H1 (cell line): ENCODE data around the gene CTF1. TPM values are rescaled to one million over a fixed set of nuclear protein-coding genes. Genes with fewer than 3 reads are reported as not detected.
A peak's percentile ranks its signal among the peaks of the same experiment; 100 is the strongest.

ENCODE experiments used
- CTCF ChIA-PET: fragments of 300-600 bp; sonication (Branson Sonifier 250); formaldehyde crosslinking; loops from one replicate; lab custom pipeline; 2021; ENCODE audit not compliant: partially characterized antibody; lab: Charles Lee
- POLR2A ChIA-PET: fragments of 300-600 bp; sonication (Branson Sonifier 250); formaldehyde crosslinking; loops from one replicate; lab custom pipeline; 2021; ENCODE audit warnings: inconsistent platforms; ENCODE audit not compliant: partially characterized antibody; lab: Charles Lee
- DNase-seq, 2 experiments: peaks; one replicate each; pipeline versions ENCODE4 v3.0.0 to v3.0.0-alpha.2; 2010 to 2022; ENCODE audit warnings: low spot score in 2 of 2, low read depth in 1 of 2, mixed read lengths in 1 of 2
- FAIRE-seq: peaks from 2 replicates; lab custom pipeline; 2011; peaks lifted over from hg19 to GRCh38; lab: Jason Lieb, UNC
- H2AFZ ChIP-seq: 2 replicates; pipeline ENCODE4 v1.8.1; 2012; ENCODE audit warnings: low read length, inconsistent platforms
- H2AK5ac ChIP-seq: 2 replicates; pipeline ENCODE4 v1.6.1; 2013; ENCODE audit warnings: low read depth, low read length
- H2BK120ac ChIP-seq: replicated peaks from 2 replicates; pipeline ENCODE3; 2013; ENCODE audit warnings: low read depth, low read length, inconsistent platforms
- H2BK12ac ChIP-seq: 2 replicates; pipeline ENCODE4 v1.6.1; 2013; ENCODE audit warnings: low read depth, low read length
- H2BK15ac ChIP-seq: 2 replicates; pipeline ENCODE4 v1.6.1; 2013; ENCODE audit warnings: low read length
- H2BK20ac ChIP-seq: 2 replicates; pipeline ENCODE4 v1.6.1; 2013; ENCODE audit warnings: low read length
- H2BK5ac ChIP-seq: 2 replicates; pipeline ENCODE4 v1.6.1; 2013; ENCODE audit warnings: low read depth, low read length
- H3K14ac ChIP-seq: 2 replicates; pipeline ENCODE4 v1.6.1; 2013; ENCODE audit warnings: inconsistent platforms; ENCODE audit not compliant: insufficient read length
- H3K18ac ChIP-seq: 2 replicates; pipeline ENCODE4 v1.6.1; 2013; ENCODE audit warnings: low read length; ENCODE audit errors: extremely low read depth
- H3K23ac ChIP-seq: 2 replicates; pipeline ENCODE4 v1.6.1; 2013; ENCODE audit warnings: inconsistent platforms; ENCODE audit not compliant: insufficient read length
- H3K23me2 ChIP-seq: 2 replicates; pipeline ENCODE4 v1.6.1; 2013; ENCODE audit warnings: low read depth, low read length
- H3K27ac ChIP-seq: 2 replicates; pipeline ENCODE4 v1.6.1; 2011; ENCODE audit warnings: low read depth, low read length, inconsistent platforms
- H3K27me3 ChIP-seq, 4 experiments: replicated peaks in 1 of 4; 1 replicate in 1 of 4; 2 replicates in 3 of 4; pipeline versions ENCODE4 v1.6.1 to v1.8.1; 2011 to 2013; ENCODE audit warnings: low read length in 3 of 4, mild to moderate bottlenecking in 3 of 4, inconsistent platforms in 2 of 4, mixed read lengths in 2 of 4, moderate library complexity in 1 of 4; ENCODE audit not compliant: control insufficient read depth in 3 of 4, insufficient read depth in 3 of 4; ENCODE audit errors: extremely low read depth in 1 of 4
- H3K36me3 ChIP-seq, 4 experiments: 2 replicates each; pipeline versions ENCODE4 v1.6.1 to v1.8.1; 2011 to 2013; ENCODE audit warnings: mild to moderate bottlenecking in 4 of 4, low read length in 3 of 4, moderate library complexity in 2 of 4, control low read depth in 1 of 4, inconsistent platforms in 1 of 4; ENCODE audit not compliant: insufficient read depth in 4 of 4, control insufficient read depth in 2 of 4
- H3K4ac ChIP-seq: replicated peaks from 2 replicates; pipeline ENCODE3; 2013; ENCODE audit warnings: low read length, low read depth, mixed read lengths, inconsistent platforms; ENCODE audit not compliant: insufficient read length
- H3K4me1 ChIP-seq, 4 experiments: replicated peaks in 1 of 4; 1 replicate in 1 of 4; 2 replicates in 3 of 4; pipeline versions ENCODE4 v1.6.1 to v1.8.1; 2011 to 2013; ENCODE audit warnings: low read length in 3 of 4, inconsistent platforms in 2 of 4, mixed read lengths in 1 of 4; ENCODE audit not compliant: insufficient read depth in 4 of 4, control insufficient read depth in 3 of 4
- H3K4me2 ChIP-seq, 2 experiments: 2 replicates each; pipeline versions ENCODE4 v1.6.1 to v1.8.1; 2011 to 2013; ENCODE audit warnings: low read depth in 2 of 2, low read length in 2 of 2, control low read depth in 1 of 2, inconsistent platforms in 1 of 2, mild to moderate bottlenecking in 1 of 2; ENCODE audit not compliant: insufficient read depth in 1 of 2
- H3K4me3 ChIP-seq, 4 experiments: fragments of 200-600, 300-600 bp in 1 of 4; sonication (generic), shearing (Covaris generic), sonication (Bioruptor Twin) in 1 of 4; 2 replicates each; pipeline versions ENCODE4 v1.5.1 to v1.8.1; 2011 to 2016; ENCODE audit warnings: low read length in 4 of 4, low read depth in 3 of 4, control low read depth in 2 of 4, inconsistent platforms in 2 of 4, mild to moderate bottlenecking in 2 of 4, mixed read lengths in 1 of 4, moderate library complexity in 1 of 4; ENCODE audit not compliant: insufficient read depth in 2 of 4; ENCODE audit errors: extremely low read depth in 1 of 4
- H3K56ac ChIP-seq: replicated peaks from 2 replicates; pipeline ENCODE3; 2013; ENCODE audit warnings: low read depth, mild to moderate bottlenecking, mixed read lengths, low read length, inconsistent platforms; ENCODE audit not compliant: insufficient read length
- H3K79me1 ChIP-seq: 2 replicates; pipeline ENCODE4 v1.6.1; 2013; ENCODE audit warnings: low read depth, low read length, control low read depth
- H3K79me2 ChIP-seq, 2 experiments: 2 replicates each; pipeline versions ENCODE4 v1.6.1 to v1.8.1; 2012 to 2013; ENCODE audit warnings: low read length in 2 of 2, mild to moderate bottlenecking in 2 of 2, inconsistent platforms in 1 of 2; ENCODE audit not compliant: insufficient read depth in 2 of 2, control insufficient read depth in 1 of 2
- H3K9ac ChIP-seq, 4 experiments: replicated peaks in 1 of 4; 1 replicate in 1 of 4; 2 replicates in 3 of 4; pipeline versions ENCODE4 v1.6.1 to v1.8.1; 2011 to 2013; ENCODE audit warnings: low read depth in 3 of 4, low read length in 3 of 4, control low read depth in 2 of 4, mild to moderate bottlenecking in 2 of 4, moderate library complexity in 2 of 4, inconsistent platforms in 1 of 4; ENCODE audit errors: extremely low read depth in 1 of 4
- H3K9me3 ChIP-seq, 2 experiments: 2 replicates each; pipeline versions ENCODE4 v1.6.1 to v1.8.1; 2012 to 2013; ENCODE audit warnings: mild to moderate bottlenecking in 2 of 2, moderate library complexity in 2 of 2, control low read depth in 1 of 2, inconsistent platforms in 1 of 2, low read depth in 1 of 2, low read length in 1 of 2, mixed read lengths in 1 of 2; ENCODE audit not compliant: insufficient read depth in 2 of 2
- H4K20me1 ChIP-seq, 2 experiments: replicated peaks in 1 of 2; 2 replicates each; pipeline versions ENCODE3 to v1.8.1; 2011 to 2013; ENCODE audit warnings: inconsistent platforms in 2 of 2, low read length in 2 of 2, mild to moderate bottlenecking in 1 of 2; ENCODE audit not compliant: insufficient read depth in 2 of 2, control insufficient read depth in 1 of 2
- H4K5ac ChIP-seq: 2 replicates; pipeline ENCODE4 v1.6.1; 2013; ENCODE audit warnings: low read length, low read depth, mixed read lengths, inconsistent platforms; ENCODE audit not compliant: insufficient read length
- H4K8ac ChIP-seq: 2 replicates; pipeline ENCODE4 v1.8.0; 2013; ENCODE audit warnings: mild to moderate bottlenecking, moderate library complexity, low read length, inconsistent platforms; ENCODE audit not compliant: insufficient read depth; ENCODE audit errors: extremely low read depth
- H4K91ac ChIP-seq: replicated peaks from 2 replicates; pipeline ENCODE3; 2013; ENCODE audit warnings: low read length, mixed read lengths, inconsistent platforms; ENCODE audit not compliant: insufficient read length
- ASH2L ChIP-seq: fragments of 200-600, 300-600 bp; sonication (generic); IDR thresholded peaks from one replicate; pipeline ENCODE4 v1.7.1; 2017; ENCODE audit warnings: low read length
- CBX8 ChIP-seq: fragments of 300-800, 300-1000 bp; sonication (generic); IDR thresholded peaks from 2 replicates; pipeline ENCODE4 v1.7.1; 2016; ENCODE audit warnings: low read depth, low read length, borderline replicate concordance
- CEBPB ChIP-seq: IDR thresholded peaks from 2 replicates; pipeline ENCODE4 v1.6.1; 2012; ENCODE audit warnings: low read depth, low read length
- CHD1 ChIP-seq: IDR thresholded peaks from 2 replicates; pipeline ENCODE4 v1.6.1; 2012; ENCODE audit warnings: low read depth, low read length, improper control_type of control experiment
- KDM4A ChIP-seq: IDR thresholded peaks from one replicate; pipeline ENCODE4 v1.7.1; 2012; ENCODE audit warnings: low read depth, mild to moderate bottlenecking, moderate library complexity, low read length, inconsistent platforms; ENCODE audit not compliant: severe bottlenecking
- MAFK ChIP-seq: IDR thresholded peaks from 2 replicates; pipeline ENCODE4 v1.6.1; 2012; ENCODE audit warnings: low read depth, mild to moderate bottlenecking, improper control_type of control experiment, low read length
- POU5F1 ChIP-seq: IDR thresholded peaks from 2 replicates; pipeline ENCODE4 v1.6.1; 2011; ENCODE audit warnings: low read depth, mild to moderate bottlenecking, low read length, moderate library complexity
- RBBP5 ChIP-seq: IDR thresholded peaks from 2 replicates; pipeline ENCODE4 v1.7.1; 2012; ENCODE audit warnings: low read depth, mild to moderate bottlenecking, inconsistent platforms, low read length, moderate library complexity, borderline replicate concordance
- RXRA ChIP-seq: IDR thresholded peaks from 2 replicates; pipeline ENCODE4 v1.6.1; 2011; ENCODE audit warnings: low read depth, mild to moderate bottlenecking, low read length, moderate library complexity; ENCODE audit not compliant: insufficient read depth
- SRF ChIP-seq: IDR thresholded peaks from 2 replicates; pipeline ENCODE4 v1.6.1; 2011; ENCODE audit warnings: mild to moderate bottlenecking, low read depth, low read length, moderate library complexity
- SUZ12 ChIP-seq: fragments of 200-600 bp; sonication (generic); IDR thresholded peaks from 2 replicates; pipeline ENCODE4 v1.6.1; 2012; ENCODE audit warnings: mild to moderate bottlenecking, inconsistent platforms, low read length, moderate library complexity, mixed read lengths
- TAF7 ChIP-seq: optimal IDR thresholded peaks from 2 replicates; pipeline ENCODE3; 2011; ENCODE audit warnings: low read depth, mild to moderate bottlenecking, inconsistent platforms, low read length, moderate library complexity, borderline replicate concordance
- TBP ChIP-seq: IDR thresholded peaks from 2 replicates; pipeline ENCODE4 v1.6.1; 2011; ENCODE audit warnings: low read depth, low read length, improper control_type of control experiment
- WGBS, 2 experiments: shearing (Covaris generic) in 1 of 2; methylation state at CpG; one replicate each; pipeline versions ENCODE4 v1.1.6 to v1.1.7; 2013 to 2015; ENCODE audit warnings: low lambda C conversion rate in 2 of 2, mixed read lengths in 2 of 2, inconsistent platforms in 1 of 2, low coverage in 1 of 2, missing lambda C conversion rate in 1 of 2; ENCODE audit not compliant: insufficient replicate concordance in 2 of 2, insufficient coverage in 1 of 2, insufficient read length in 1 of 2; ENCODE audit errors: extremely low coverage in 1 of 2, missing lambda C conversion rate in 1 of 2; 5-methylcytosine and 5-hydroxymethylcytosine counted together
- polyA plus RNA-seq, 7 experiments: library from polyadenylated mRNA; depleted of rRNA in 3 of 7; stranded (reverse) in 5 of 7; unstranded in 2 of 7; fragments of >200 nt in 5 of 7; fragments of 200-250 nt in 2 of 7; gene quantifications; 1 replicate in 5 of 7; 2 replicates in 1 of 7; 4 replicates in 1 of 7; pipeline versions ENCODE4 v1.2.1 to v1.2.3, GENCODE V29; 2011 to 2013; ENCODE audit warnings: missing spikeins in 2 of 7, mixed read lengths in 2 of 7
- total RNA-seq: library from RNA; stranded (reverse); fragmentation: NEBNext Ultra II Directional; extraction: Animal tissue kit (Norgen Biotek cat#: 25700); gene quantifications from 2 replicates; pipeline ENCODE4 v1.2.1, GENCODE V29; 2021

The CTF1 gene
- total and polyA plus RNA-seq, 2 of the 8 experiments (the other 6 are each of a cell fraction or from before 2014, with no cell fraction given) = 0.97 to 3.4 TPM

GRCh38 chr16:30892670-30893416 lies 3.6 kb upstream of the CTF1 start:
- FAIRE-seq = no peak
- no peak for TF ChIP-seq ASH2L
- TF ChIP-seq MAFK = no peak
- no peak for TF ChIP-seq CEBPB
- no peak for TF ChIP-seq TBP
- TF ChIP-seq TAF7 = no peak
- no peak for TF ChIP-seq CBX8
- TF ChIP-seq CHD1 = no peak
- no peak for TF ChIP-seq RBBP5
- no peak for TF ChIP-seq POU5F1
- no peak for TF ChIP-seq RXRA
- no peak for TF ChIP-seq KDM4A
- TF ChIP-seq SUZ12 = no peak
- TF ChIP-seq SRF = no peak

More at GRCh38 chr16:30892670-30893416, 3.6 kb upstream of the CTF1 start:
- no peak overlapping the region for H3K23ac ChIP-seq
- H3K9me3 ChIP-seq = no peaks in the 10 kb centered on the region
- no peaks in the 10 kb centered on the region for H3K79me2 ChIP-seq
- no peak overlapping the region for H2BK120ac ChIP-seq
- H2BK15ac ChIP-seq = no peak overlapping the region
- H3K9ac ChIP-seq = no peak overlapping the region
- no peak overlapping the region for H2BK5ac ChIP-seq
- no peak overlapping the region for H2AK5ac ChIP-seq
- no peak overlapping the region for H3K27ac ChIP-seq
- peaks cover 0 to 13% (median 7%) of the 10 kb centered on the region in 4 experiments; a peak in 5 of 7 replicates for H3K27me3 ChIP-seq
- no peak overlapping the region for H4K91ac ChIP-seq
- CTCF ChIA-PET = interaction anchor here (0.8 to 3.2 kb wide), 9 partner anchors 8 to 114 kb away, joined by 3 to 16 read pairs (median 3); no protein-coding TSS in a partner anchor
- peaks cover 4% of the 10 kb centered on the region; the same call in 1 of the 2 replicates for H3K79me1 ChIP-seq
- H2BK12ac ChIP-seq = no peak overlapping the region
- H2AFZ ChIP-seq = no peak overlapping the region
- DNase-seq = no peak
- peak overlapping the region; percentile 49 to 100 for H3K4me2 ChIP-seq
- H3K18ac ChIP-seq = no peak overlapping the region
- no peak overlapping the region for H4K5ac ChIP-seq
- H4K8ac ChIP-seq = no peak overlapping the region; the same call in none of the 2 replicates
- H3K14ac ChIP-seq = no peak overlapping the region
- no peak overlapping the region for H2BK20ac ChIP-seq
- H3K23me2 ChIP-seq = peaks cover 15% of the 10 kb centered on the region
- POLR2A ChIA-PET = interaction anchor here (0.9 to 3.9 kb wide), 13 partner anchors 8 to 116 kb away, joined by 3 to 25 read pairs (median 4); no protein-coding TSS in a partner anchor
- H3K36me3 ChIP-seq = peaks cover 0 to 5% (median 0%) of the 10 kb centered on the region in 4 experiments; a peak in 2 of 8 replicates
- no peak overlapping the region for H3K4ac ChIP-seq
- H3K56ac ChIP-seq = no peak overlapping the region
- peaks cover 0 to 4% of the 10 kb centered on the region in 2 experiments for H4K20me1 ChIP-seq
- H3K4me3 ChIP-seq = peak overlapping the region; percentile 60 to 73 (median 67); a peak in 5 of 8 replicates
- 88% methylated on average over 13 of the region's 20 CpGs; no CpG with 5 or more reads in 1 of the 2 experiments for WGBS, 2 experiments
- H3K4me1 ChIP-seq = peaks cover 4 to 13% (median 12%) of the 10 kb centered on the region in 4 experiments
